AG09309 (cell line): ENCODE data around the gene MARK2.

Experiments
- DNase-seq: peaks from one replicate; pipeline ENCODE4 v3.0.0-alpha.2; 2010; ENCODE audit warnings: low read depth
- H3K4me3 ChIP-seq: 2 replicates; pipeline ENCODE4 v1.5.1; 2011; ENCODE audit warnings: mild to moderate bottlenecking, low read depth, low read length, moderate library complexity; ENCODE audit not compliant: control insufficient read depth
- CTCF ChIP-seq: IDR thresholded peaks from 2 replicates; pipeline ENCODE4 v1.5.1; 2011; ENCODE audit warnings: mild to moderate bottlenecking, low read depth, low read length, inconsistent platforms; ENCODE audit not compliant: insufficient read depth, control insufficient read depth; ENCODE audit errors: missing control alignments

The MARK2 gene

GRCh38 chr11:63850920-63851319 lies 12.0 kb downstream of the MARK2 start:
- TF ChIP-seq CTCF, result no peak
- H3K4me3 ChIP-seq, result no peak overlapping the region
- DNase-seq, result no peak

GRCh38 chr11:63851364-63851763 lies 12.5 kb downstream of the MARK2 start:
- no peak for TF ChIP-seq CTCF
- no peak overlapping the region for H3K4me3 ChIP-seq
- DNase-seq, result no peak

- DNase-seq, result no peak
- H3K4me3 ChIP-seq, result no peak overlapping the region
- no peak for TF ChIP-seq CTCF
Measured at GRCh38 chr11:63853476-63853875, 14.6 kb downstream of the MARK2 start.

- DNase-seq, result no peak
- no peak overlapping the region for H3K4me3 ChIP-seq
- TF ChIP-seq CTCF, result no peak
Measured at GRCh38 chr11:63854696-63855095, 15.8 kb downstream of the MARK2 start.

GRCh38 chr11:63855975-63856374 lies 17.1 kb downstream of the MARK2 start:
- DNase-seq, result no peak
- H3K4me3 ChIP-seq, result no peak overlapping the region
- no peak for TF ChIP-seq CTCF

GRCh38 chr11:63858628-63859550 lies 20.0 kb downstream of the MARK2 start:
- no peak for DNase-seq
- TF ChIP-seq CTCF, result no peak
- no peak overlapping the region for H3K4me3 ChIP-seq
